ENCODE results near the gene TXNL4B. TPM values are rescaled to one million over a fixed set of nuclear protein-coding genes. Genes with fewer than 3 reads are reported as not detected.

Gene TXNL4B
- total and polyA plus RNA-seq, 11 donors: 4.6 to 13.5 (median 7.0) TPM

DNA sequence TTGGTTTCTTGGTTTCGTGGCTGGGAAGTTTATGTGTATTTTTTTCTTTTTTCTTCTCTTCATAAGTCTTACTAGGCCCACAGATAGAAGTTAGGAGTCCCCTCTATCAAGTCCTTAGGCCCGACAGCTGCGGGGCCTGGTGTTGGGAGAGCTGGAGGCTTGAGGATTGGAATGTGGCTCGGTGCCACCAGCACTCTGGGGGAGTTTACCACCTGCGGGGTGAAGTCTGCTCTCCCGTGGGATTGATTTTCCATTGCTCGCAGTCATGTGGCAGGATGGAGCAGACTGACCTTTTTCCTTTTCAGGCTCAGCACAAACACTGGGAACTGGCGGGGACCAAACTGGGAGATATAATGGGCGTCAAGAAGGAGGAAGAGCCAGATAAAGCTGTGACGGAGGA, 7.8 kb upstream of the TXNL4B start:
- no peak for TF ChIP-seq POLR2A (IDR thresholded peaks at IDR 0.05)
- TF ChIP-seq, protein P1, sequence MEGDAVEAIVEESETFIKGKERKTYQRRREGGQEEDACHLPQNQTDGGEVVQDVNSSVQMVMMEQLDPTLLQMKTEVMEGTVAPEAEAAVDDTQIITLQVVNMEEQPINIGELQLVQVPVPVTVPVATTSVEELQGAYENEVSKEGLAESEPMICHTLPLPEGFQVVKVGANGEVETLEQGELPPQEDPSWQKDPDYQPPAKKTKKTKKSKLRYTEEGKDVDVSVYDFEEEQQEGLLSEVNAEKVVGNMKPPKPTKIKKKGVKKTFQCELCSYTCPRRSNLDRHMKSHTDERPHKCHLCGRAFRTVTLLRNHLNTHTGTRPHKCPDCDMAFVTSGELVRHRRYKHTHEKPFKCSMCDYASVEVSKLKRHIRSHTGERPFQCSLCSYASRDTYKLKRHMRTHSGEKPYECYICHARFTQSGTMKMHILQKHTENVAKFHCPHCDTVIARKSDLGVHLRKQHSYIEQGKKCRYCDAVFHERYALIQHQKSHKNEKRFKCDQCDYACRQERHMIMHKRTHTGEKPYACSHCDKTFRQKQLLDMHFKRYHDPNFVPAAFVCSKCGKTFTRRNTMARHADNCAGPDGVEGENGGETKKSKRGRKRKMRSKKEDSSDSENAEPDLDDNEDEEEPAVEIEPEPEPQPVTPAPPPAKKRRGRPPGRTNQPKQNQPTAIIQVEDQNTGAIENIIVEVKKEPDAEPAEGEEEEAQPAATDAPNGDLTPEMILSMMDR (IDR thresholded peaks at IDR 0.05): no peak
- ATAC-seq (no peak), DNase-seq (no peak)
- peaks cover 2 to 100% (median 100%) of the 10 kb centered on the region in 9 donors for H3K36me3 ChIP-seq
- intact Hi-C loops (cut with DNase I): no loop called here
- H3K27me3 ChIP-seq: no peaks in the 10 kb centered on the region
- no peak overlapping the region for H3K27ac ChIP-seq
- H3K9me3 ChIP-seq: no peaks in the 10 kb centered on the region
- no peak overlapping the region for H3K4me3 ChIP-seq
- 50 to 57% (median 57%) methylated on average over 10 of the region's 10 CpGs for WGBS, 4 donors
- H3K4me1 ChIP-seq: no peaks in the 10 kb centered on the region

DNA sequence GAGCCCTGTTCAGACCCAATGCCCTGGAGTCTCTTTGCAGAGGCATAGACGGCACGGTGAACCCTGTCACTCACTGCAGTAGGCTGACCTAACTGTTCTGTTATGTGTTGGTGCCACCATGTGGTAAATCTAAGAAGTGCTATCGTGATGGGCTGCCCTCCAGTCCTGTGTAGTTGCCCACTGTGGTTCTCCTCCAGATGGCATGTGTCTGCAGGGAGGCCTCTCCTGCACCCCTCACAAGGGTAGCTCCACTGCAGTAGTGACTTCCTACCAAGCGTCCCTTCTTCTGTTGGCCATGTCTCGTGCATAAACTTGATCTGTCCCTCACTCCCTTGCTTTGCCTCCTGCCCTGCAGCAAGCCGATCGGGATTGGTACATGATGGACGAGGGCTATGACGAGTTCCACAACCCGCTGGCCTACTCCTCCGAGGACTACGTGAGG, 6.0 kb upstream of the TXNL4B start:
- 65 to 72% (median 69%) methylated on average over 11 to 12 of the region's 12 CpGs for WGBS, 4 donors
- intact Hi-C loops (cut with DNase I): loop anchor here in 8 of 10 donors (1.0 to 10.0 kb wide), 4 partner anchors 29 to 205 kb away; partner anchors contain the start of gene IST1 (in 1 of the 8)

DNA sequence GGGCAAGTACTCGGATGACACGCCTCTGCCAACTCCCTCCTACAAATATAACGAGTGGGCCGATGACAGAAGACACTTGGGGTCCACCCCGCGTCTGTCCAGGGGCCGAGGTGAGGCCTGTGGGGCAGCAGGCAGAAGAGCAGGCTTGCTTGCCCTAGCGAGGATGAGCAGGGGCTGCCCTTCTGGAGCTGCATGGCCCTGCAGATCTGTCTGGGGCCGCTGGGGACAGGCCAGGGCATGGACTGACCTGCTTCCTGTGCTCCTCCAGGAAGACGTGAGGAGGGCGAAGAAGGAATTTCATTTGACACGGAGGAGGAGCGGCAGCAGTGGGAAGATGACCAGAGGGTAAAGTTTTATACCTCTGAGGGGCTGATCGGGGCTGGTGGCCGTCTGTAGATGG, 5.5 kb upstream of the TXNL4B start:
- H3K27me3 ChIP-seq: no peaks in the 10 kb centered on the region
- TF ChIP-seq POLR2A (IDR thresholded peaks at IDR 0.05): no peak
- TF ChIP-seq, protein P1 (IDR thresholded peaks at IDR 0.05): no peak
- no peak for DNase-seq
- peaks cover 5 to 15% (median 13%) of the 10 kb centered on the region in 12 donors for H3K4me1 ChIP-seq
- no peak overlapping the region for H3K27ac ChIP-seq
- H3K9me3 ChIP-seq: no peaks in the 10 kb centered on the region
- no peak for ATAC-seq
- WGBS, 4 donors: 74 to 81% (median 79%) methylated on average over 15 of the region's 15 CpGs
- intact Hi-C loops (cut with DNase I): loop anchor here in 8 of 10 donors (1.0 to 10.0 kb wide), 4 partner anchors 28 to 204 kb away; partner anchors contain the start of gene IST1 (in 1 of the 8)
- no peak overlapping the region for H3K4me3 ChIP-seq
- H3K36me3 ChIP-seq: peaks cover 0 to 82% (median 80%) of the 10 kb centered on the region in 9 donors

More for the DNA sequence above, 6.0 kb upstream of the TXNL4B start:
- peak; percentile 63 to 89 (median 84) for ATAC-seq
- Histone ChIP-seq H3K27ac (no peak overlapping the region), H3K4me1 (peaks cover 4 to 14% (median 10%) of the 10 kb centered on the region in 12 donors), H3K27me3 (no peaks in the 10 kb centered on the region), H3K36me3 (peaks cover 0 to 87% (median 84%) of the 10 kb centered on the region in 9 donors), H3K9me3 (no peaks in the 10 kb centered on the region), H3K4me3 (no peak overlapping the region)
- DNase-seq: peak in 1 of 5 donors; percentile 34
- TF ChIP-seq, protein P1 (IDR thresholded peaks at IDR 0.05): peak; percentile 32 to 65 (median 48)
- TF ChIP-seq POLR2A (IDR thresholded peaks at IDR 0.05): no peak

DNA sequence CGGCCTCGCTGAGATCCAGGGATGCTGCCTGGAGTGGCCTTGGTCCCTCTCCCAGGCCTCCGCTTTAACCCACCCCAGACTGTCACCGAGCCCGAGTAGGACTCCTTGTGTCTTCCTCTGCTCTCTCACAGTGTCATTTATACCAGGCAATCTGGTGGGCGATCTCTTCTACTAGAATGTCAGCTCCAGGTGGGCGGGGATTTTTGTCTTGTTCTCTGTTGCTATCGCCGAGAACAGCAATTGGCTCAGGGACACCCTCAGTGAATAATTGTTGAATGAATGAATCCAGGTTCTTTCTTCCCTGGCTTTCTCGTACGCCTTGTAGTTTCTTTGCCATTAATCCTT, 818 bp upstream of the TXNL4B start:
- Histone ChIP-seq H3K4me3 (peak overlapping the region; percentile 63 to 97 (median 86)), H3K27me3 (no peaks in the 10 kb centered on the region), H3K36me3 (peaks cover 0 to 52% (median 43%) of the 10 kb centered on the region in 9 donors), H3K9me3 (no peaks in the 10 kb centered on the region), H3K4me1 (peaks cover 5 to 35% (median 28%) of the 10 kb centered on the region in 12 donors), H3K27ac (peak overlapping the region; percentile 69 to 96 (median 91))
- peak in 2 of 4 donors; percentile 0 to 4 for ATAC-seq
- no peak for DNase-seq
- WGBS, 4 donors: 1 to 2% (median 1%) methylated on average over 10 to 11 of the region's 11 CpGs
- intact Hi-C loops (cut with DNase I): loop anchor here in 2 of 10 donors (5.0 to 10.0 kb wide), 3 partner anchors 82 to 199 kb away; partner anchors contain the start of genes DHODH (in 1 of the 2) and IST1 (in 1 of the 2)
- TF ChIP-seq, protein P1 (IDR thresholded peaks at IDR 0.05): no peak
- no peak for TF ChIP-seq POLR2A (IDR thresholded peaks at IDR 0.05)
